ENCODE measurements around the gene LRR1. TPM values are rescaled to one million over a fixed set of nuclear protein-coding genes. Genes with fewer than 3 reads are reported as not detected.

The LRR1 gene
- total and polyA plus RNA-seq, 9 of the 15 experiments (the other 6 are each of a cell fraction or from before 2014, with no cell fraction given): 26.5 to 58.1 (median 31.8) TPM

GRCh38 chr14:49585803-49586672, 12.7 kb upstream of the LRR1 start, which contains the start of gene RPS29 (continued):
- no peak for TF ChIP-seq CTCF (IDR thresholded peaks at IDR 0.05 in 2 of 3, conservative IDR thresholded peaks at IDR 0.05 in 1 of 3; ENCODE audit: insufficient read depth in 2 of 3, low read depth in 1 of 3, low read length in 3 of 3)
- TF ChIP-seq ZC3H4 (CRISPR knock-in tag; IDR thresholded peaks at IDR 0.05; ENCODE audit: borderline replicate concordance): no peak
- TF ChIP-seq ZNF695 (CRISPR knock-in tag; IDR thresholded peaks at IDR 0.05): no peak
- no peak for TF ChIP-seq GTF2B (IDR thresholded peaks at IDR 0.05; ENCODE audit: extremely low read depth, insufficient read length)
- TF ChIP-seq ZNF584 (CRISPR knock-in tag; IDR thresholded peaks at IDR 0.05; ENCODE audit: low read depth): no peak
- TF ChIP-seq EP400 (IDR thresholded peaks at IDR 0.05): peak; percentile 98
- no peak for TF ChIP-seq MLX (CRISPR knock-in tag; conservative IDR thresholded peaks at IDR 0.05)
- peak; percentile 43 to 60; a peak in 1 of 4 replicates for TF ChIP-seq HDAC1 (IDR thresholded peaks at IDR 0.05)
- no peak for TF ChIP-seq LEF1 (IDR thresholded peaks at IDR 0.05)
- TF ChIP-seq MYC (IDR thresholded peaks at IDR 0.05; ENCODE audit: low read depth, low read length): peak; percentile 75
- TF ChIP-seq MYC (CRISPR knock-in tag; IDR thresholded peaks at IDR 0.05; ENCODE audit: borderline replicate concordance, low read depth): peak; percentile 96
- no peak for TF ChIP-seq XRCC4 (IDR thresholded peaks at IDR 0.05; ENCODE audit: extremely low read depth, insufficient read depth, insufficient read length)
- TF ChIP-seq ZNF184 (CRISPR knock-in tag; IDR thresholded peaks at IDR 0.05): no peak
- TF ChIP-seq ZBTB17 (CRISPR knock-in tag; IDR thresholded peaks at IDR 0.05): no peak
- TF ChIP-seq ARID4B (CRISPR knock-in tag; IDR thresholded peaks at IDR 0.05): no peak; the same call in 1 of the 2 replicates
- TF ChIP-seq CGGBP1 (CRISPR knock-in tag; IDR thresholded peaks at IDR 0.05): 0 out of 2 replicates have a peak, but pooled peaks have one; percentile 56
- TF ChIP-seq TAF15 (IDR thresholded peaks at IDR 0.05; ENCODE audit: low read depth, low read length): no peak
- peak; percentile 12 for TF ChIP-seq ASH1L (IDR thresholded peaks at IDR 0.05; ENCODE audit: borderline replicate concordance, low read depth, partially characterized antibody)
- TF ChIP-seq PTRF (tag; IDR thresholded peaks at IDR 0.05): no peak

Measured in K562 (cell line).